HepG2 (cell line): ENCODE measurements around the gene APOC3. TPM values are rescaled to one million over a fixed set of nuclear protein-coding genes. Genes with fewer than 3 reads are reported as not detected.
A peak's percentile ranks its signal among the peaks of the same experiment; 100 is the strongest.

ENCODE experiments used
- ATRX ChIP-seq: sonication (generic); formaldehyde crosslinking; IDR thresholded peaks from 2 replicates; pipeline ENCODE4 v1.4.0; 2020; ENCODE audit warnings: missing genetic modification reagents, borderline replicate concordance
- BRD4 ChIP-seq: sonication (generic); formaldehyde crosslinking; IDR thresholded peaks from 2 replicates; pipeline ENCODE4 v1.4.0; 2020; ENCODE audit warnings: missing genetic modification reagents
- CSRNP2 ChIP-seq: sonication (generic); formaldehyde crosslinking; conservative IDR thresholded peaks from 2 replicates; pipeline ENCODE4 v1.8.0; 2022; ENCODE audit warnings: low read depth, missing genetic modification reagents
- FOXO1 ChIP-seq: sonication (generic); formaldehyde crosslinking; IDR thresholded peaks from 2 replicates; pipeline ENCODE4 v1.4.0; 2020; ENCODE audit warnings: missing genetic modification reagents
- HDAC1 ChIP-seq: sonication (generic); formaldehyde crosslinking; IDR thresholded peaks from 2 replicates; pipeline ENCODE4 v1.5.1; 2020; ENCODE audit warnings: mild to moderate bottlenecking, missing genetic modification reagents
- HMGXB4 ChIP-seq, 2 experiments: sonication (generic) in 1 of 2; formaldehyde crosslinking in 1 of 2; IDR thresholded peaks; 2 replicates each; pipeline versions ENCODE4 v1.4.0 to v1.6.1; 2018 to 2020; ENCODE audit warnings: missing genetic modification reagents in 2 of 2, borderline replicate concordance in 1 of 2, low read depth in 1 of 2, mild to moderate bottlenecking in 1 of 2, missing biosample characterization in 1 of 2
- KDM3A ChIP-seq: IDR thresholded peaks from 2 replicates; pipeline ENCODE4 v1.6.1; 2018; ENCODE audit warnings: low read depth, missing compliant biosample characterization
- MAX ChIP-seq: IDR thresholded peaks from 2 replicates; pipeline ENCODE4 v1.6.1; 2012; ENCODE audit warnings: inconsistent platforms
- MEIS2 ChIP-seq: sonication (generic); formaldehyde crosslinking; IDR thresholded peaks from 2 replicates; pipeline ENCODE4 v1.9.0; 2021; ENCODE audit warnings: mild to moderate bottlenecking, missing genetic modification reagents
- PHF21A ChIP-seq: sonication (generic); formaldehyde crosslinking; IDR thresholded peaks from 2 replicates; pipeline ENCODE4 v1.5.0; 2020; ENCODE audit warnings: mild to moderate bottlenecking, missing genetic modification reagents
- SOX6 ChIP-seq, 2 experiments: fragments of 450-650 bp in 1 of 2; sonication (generic) in 1 of 2; formaldehyde crosslinking in 1 of 2; IDR thresholded peaks; 2 replicates each; pipeline versions ENCODE4 v1.4.0 to v1.6.1; 2017 to 2020; ENCODE audit warnings: antibody characterized with exemption in 1 of 2, mild to moderate bottlenecking in 1 of 2, missing genetic modification reagents in 1 of 2
- SPEN ChIP-seq: sonication (generic); formaldehyde crosslinking; IDR thresholded peaks from 2 replicates; pipeline ENCODE4 v1.5.1; 2020; ENCODE audit warnings: low read depth, mild to moderate bottlenecking, missing genetic modification reagents
- ZNF501 ChIP-seq: sonication (generic); formaldehyde crosslinking; IDR thresholded peaks from 2 replicates; pipeline ENCODE4 v1.5.1; 2020; ENCODE audit warnings: mild to moderate bottlenecking, moderate library complexity, missing genetic modification reagents
- ZNF546 ChIP-seq: sonication (generic); formaldehyde crosslinking; conservative IDR thresholded peaks from 2 replicates; pipeline ENCODE4 v1.8.1; 2023; ENCODE audit warnings: mild to moderate bottlenecking, missing genetic modification reagents
- ZNF607 ChIP-seq: sonication (generic); formaldehyde crosslinking; IDR thresholded peaks from 2 replicates; pipeline ENCODE4 v1.5.1; 2020; ENCODE audit warnings: missing genetic modification reagents, mild to moderate bottlenecking, borderline replicate concordance
- ZNF776 ChIP-seq: sonication (generic); formaldehyde crosslinking; IDR thresholded peaks from 2 replicates; pipeline ENCODE4 v1.4.0; 2020; ENCODE audit warnings: mild to moderate bottlenecking, missing genetic modification reagents
- ZNF792 ChIP-seq: IDR thresholded peaks from 2 replicates; pipeline ENCODE4 v1.6.1; 2016
- polyA plus RNA-seq, 8 experiments: library from polyadenylated mRNA; depleted of rRNA in 3 of 8; stranded (reverse) in 7 of 8; unstranded in 1 of 8; fragments of >200 nt; fragmentation: Illumina TruSeq in 4 of 8; extraction: Trizol in 4 of 8; gene quantifications; 2 replicates each; pipeline versions ENCODE4 v1.2.1 to v1.2.3, GENCODE V29; 2011 to 2016; ENCODE audit warnings: low read depth in 4 of 8, missing spikeins in 1 of 8, mixed read lengths in 1 of 8; ENCODE audit not compliant: insufficient read depth in 1 of 8
- total RNA-seq, 5 experiments: library from RNA; depleted of rRNA; stranded (reverse); fragments of >200 nt; fragmentation: Illumina TruSeq; extraction: Trizol; gene quantifications; 2 replicates each; pipeline ENCODE4 v1.2.3, GENCODE V29; 2016; ENCODE audit warnings: low read depth in 1 of 5
- TF ChIP-seq, protein P1 (sequence below): sonication (generic); formaldehyde crosslinking; IDR thresholded peaks from 2 replicates; pipeline ENCODE4 v1.4.0; 2020; ENCODE audit warnings: low read depth, missing genetic modification reagents
- TF ChIP-seq, protein P2 (sequence below): sonication (generic); formaldehyde crosslinking; IDR thresholded peaks from 2 replicates; pipeline ENCODE4 v1.5.1; 2020; ENCODE audit warnings: mild to moderate bottlenecking, moderate library complexity, missing genetic modification reagents

APOC3 gene
- total and polyA plus RNA-seq, 2 of the 13 experiments (the other 11 are each of a cell fraction or from before 2014, with no cell fraction given): 314 to 687 TPM

DNA sequence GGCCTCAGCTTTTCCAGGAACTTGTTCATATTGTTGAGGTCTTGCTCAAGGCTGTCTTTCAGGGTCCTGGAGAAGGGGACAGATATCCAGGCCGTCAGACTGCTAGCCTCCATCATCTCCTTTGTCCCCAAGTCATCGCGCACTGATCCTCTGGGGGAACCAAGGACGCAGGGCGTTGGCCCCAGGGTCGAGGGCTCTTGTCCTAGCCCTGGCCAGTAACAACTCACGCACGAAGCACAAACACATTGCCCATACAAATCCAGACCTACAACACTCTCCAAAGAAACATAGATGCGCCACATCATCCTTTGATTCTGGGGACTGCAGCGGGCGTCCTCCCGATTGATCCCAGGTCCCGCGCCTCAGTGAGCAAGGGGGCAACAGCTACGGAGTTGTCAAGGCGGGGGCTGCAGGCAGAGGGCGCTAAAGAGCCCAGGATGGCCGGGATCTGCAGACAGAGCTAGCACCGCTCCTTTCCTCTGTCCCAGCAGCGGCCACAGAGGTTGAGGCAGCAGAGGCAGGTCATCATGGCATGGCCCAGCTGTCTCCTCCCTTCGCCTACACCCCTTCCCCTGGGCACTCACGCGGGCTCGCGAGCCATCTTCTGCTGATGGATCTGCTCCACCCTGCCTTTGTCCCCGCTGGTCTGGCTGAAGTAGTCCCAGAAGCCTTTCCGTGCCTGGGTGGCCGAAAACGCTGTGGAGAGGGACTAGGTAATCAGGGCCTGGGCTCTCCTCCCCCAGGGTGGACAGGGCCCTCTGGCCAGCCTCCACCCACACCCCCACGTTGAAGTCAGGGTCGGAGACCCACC is 38.5 kb upstream of the APOC3 start (continued):
- TF ChIP-seq, protein P1, sequence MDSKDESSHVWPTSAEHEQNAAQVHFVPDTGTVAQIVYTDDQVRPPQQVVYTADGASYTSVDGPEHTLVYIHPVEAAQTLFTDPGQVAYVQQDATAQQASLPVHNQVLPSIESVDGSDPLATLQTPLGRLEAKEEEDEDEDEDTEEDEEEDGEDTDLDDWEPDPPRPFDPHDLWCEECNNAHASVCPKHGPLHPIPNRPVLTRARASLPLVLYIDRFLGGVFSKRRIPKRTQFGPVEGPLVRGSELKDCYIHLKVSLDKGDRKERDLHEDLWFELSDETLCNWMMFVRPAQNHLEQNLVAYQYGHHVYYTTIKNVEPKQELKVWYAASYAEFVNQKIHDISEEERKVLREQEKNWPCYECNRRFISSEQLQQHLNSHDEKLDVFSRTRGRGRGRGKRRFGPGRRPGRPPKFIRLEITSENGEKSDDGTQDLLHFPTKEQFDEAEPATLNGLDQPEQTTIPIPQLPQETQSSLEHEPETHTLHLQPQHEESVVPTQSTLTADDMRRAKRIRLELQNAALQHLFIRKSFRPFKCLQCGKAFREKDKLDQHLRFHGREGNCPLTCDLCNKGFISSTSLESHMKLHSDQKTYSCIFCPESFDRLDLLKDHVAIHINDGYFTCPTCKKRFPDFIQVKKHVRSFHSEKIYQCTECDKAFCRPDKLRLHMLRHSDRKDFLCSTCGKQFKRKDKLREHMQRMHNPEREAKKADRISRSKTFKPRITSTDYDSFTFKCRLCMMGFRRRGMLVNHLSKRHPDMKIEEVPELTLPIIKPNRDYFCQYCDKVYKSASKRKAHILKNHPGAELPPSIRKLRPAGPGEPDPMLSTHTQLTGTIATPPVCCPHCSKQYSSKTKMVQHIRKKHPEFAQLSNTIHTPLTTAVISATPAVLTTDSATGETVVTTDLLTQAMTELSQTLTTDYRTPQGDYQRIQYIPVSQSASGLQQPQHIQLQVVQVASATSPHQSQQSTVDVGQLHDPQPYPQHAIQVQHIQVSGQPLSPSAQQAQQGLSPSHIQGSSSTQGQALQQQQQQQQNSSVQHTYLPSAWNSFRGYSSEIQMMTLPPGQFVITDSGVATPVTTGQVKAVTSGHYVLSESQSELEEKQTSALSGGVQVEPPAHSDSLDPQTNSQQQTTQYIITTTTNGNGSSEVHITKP (CRISPR knock-in tag): 0 out of 2 replicates have a peak, but pooled peaks have one; percentile 17
- TF ChIP-seq ZNF792 (CRISPR knock-in tag) (0 out of 2 replicates have a peak, but pooled peaks have one; percentile 33), HMGXB4 (CRISPR knock-in tag; IDR thresholded peaks at IDR 0.05; ENCODE audit: borderline replicate concordance in 1 of 2, low read depth in 1 of 2) (peak; percentile 91 to 94), ZNF546 (0 out of 2 replicates have a peak, but pooled peaks have one; percentile 4), ZNF501 (CRISPR knock-in tag) (peak; percentile 45; the same call in 1 of the 2 replicates), FOXO1 (CRISPR knock-in tag) (peak; percentile 68), MEIS2 (CRISPR knock-in tag) (peak; percentile 64; the same call in 1 of the 2 replicates), ZNF607 (CRISPR knock-in tag) (0 out of 2 replicates have a peak, but pooled peaks have one; percentile 20), KDM3A (CRISPR knock-in tag) (no peak; the same call in 1 of the 2 replicates), ZNF776 (no peak), SOX6 (IDR thresholded peaks at IDR 0.05) (no peak), SOX6 (CRISPR knock-in tag; IDR thresholded peaks at IDR 0.05) (peak; percentile 81), MAX (peak; percentile 39; the same call in 1 of the 2 replicates), SPEN (peak; percentile 33; the same call in 1 of the 2 replicates), HDAC1 (CRISPR knock-in tag) (peak; percentile 61), BRD4 (CRISPR knock-in tag) (peak; percentile 89; the same call in 1 of the 2 replicates), ATRX (CRISPR knock-in tag) (no peak), CSRNP2 (CRISPR knock-in tag) (no peak), PHF21A (CRISPR knock-in tag) (peak; percentile 21; the same call in 1 of the 2 replicates)
- TF ChIP-seq, protein P2, sequence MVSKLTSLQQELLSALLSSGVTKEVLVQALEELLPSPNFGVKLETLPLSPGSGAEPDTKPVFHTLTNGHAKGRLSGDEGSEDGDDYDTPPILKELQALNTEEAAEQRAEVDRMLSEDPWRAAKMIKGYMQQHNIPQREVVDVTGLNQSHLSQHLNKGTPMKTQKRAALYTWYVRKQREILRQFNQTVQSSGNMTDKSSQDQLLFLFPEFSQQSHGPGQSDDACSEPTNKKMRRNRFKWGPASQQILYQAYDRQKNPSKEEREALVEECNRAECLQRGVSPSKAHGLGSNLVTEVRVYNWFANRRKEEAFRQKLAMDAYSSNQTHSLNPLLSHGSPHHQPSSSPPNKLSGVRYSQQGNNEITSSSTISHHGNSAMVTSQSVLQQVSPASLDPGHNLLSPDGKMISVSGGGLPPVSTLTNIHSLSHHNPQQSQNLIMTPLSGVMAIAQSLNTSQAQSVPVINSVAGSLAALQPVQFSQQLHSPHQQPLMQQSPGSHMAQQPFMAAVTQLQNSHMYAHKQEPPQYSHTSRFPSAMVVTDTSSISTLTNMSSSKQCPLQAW (CRISPR knock-in tag): peak; percentile 65
